SK-N-SH (cell line): ENCODE measurements around the gene ZNF384. TPM values are rescaled to one million over a fixed set of nuclear protein-coding genes. Genes with fewer than 3 reads are reported as not detected.

Experiments
- CTCF ChIA-PET: fragments of 300-600, 350-600 bp; formaldehyde crosslinking; extraction: SDS; loops from one replicate; lab custom pipeline; 2021; lab: Yijun Ruan, JAX
- POLR2A ChIA-PET: fragments of 350-600 bp; sonication (Branson Sonifier 250); formaldehyde crosslinking; extraction: SDS; loops from one replicate; lab custom pipeline; 2020; ENCODE audit warnings: antibody characterized with exemption, inconsistent platforms; lab: Yijun Ruan, JAX
- DNase-seq: peaks from one replicate; pipeline ENCODE4 v3.0.0; 2012
- H2AFZ ChIP-seq: fragments of 200-600 bp; sonication (generic); 2 replicates; pipeline ENCODE4 v1.8.1; 2016; ENCODE audit warnings: antibody characterized with exemption, mild to moderate bottlenecking, low read depth
- H3F3A ChIP-seq: fragments of 200-600 bp; sonication (generic); replicated peaks from 2 replicates; pipeline ENCODE3; 2016; ENCODE audit warnings: antibody characterized with exemption, mild to moderate bottlenecking; ENCODE audit not compliant: insufficient read depth
- H3K27ac ChIP-seq, 2 experiments: fragments of 200-500 bp in 1 of 2; fragments of 200-600 bp in 1 of 2; sonication (Bioruptor generic) in 1 of 2; sonication (generic), shearing (Covaris generic) in 1 of 2; 2 replicates each; pipeline versions ENCODE4 v1.5.1 to v1.6.1; 2014 to 2016; ENCODE audit warnings: low read depth in 2 of 2, inconsistent platforms in 1 of 2, low read length in 1 of 2, mild to moderate bottlenecking in 1 of 2, mixed read lengths in 1 of 2
- H3K27me3 ChIP-seq: fragments of 200-600 bp; sonication (generic), shearing (Covaris generic); 2 replicates; pipeline ENCODE4 v1.6.1; 2016; ENCODE audit warnings: mixed run types; ENCODE audit not compliant: insufficient read depth
- H3K36me3 ChIP-seq, 2 experiments: fragments of 200-500 bp in 1 of 2; fragments of 200-600 bp in 1 of 2; sonication (Bioruptor generic) in 1 of 2; sonication (generic) in 1 of 2; replicated peaks in 1 of 2; 2 replicates each; pipeline versions ENCODE3 to v1.5.1; 2014 to 2016; ENCODE audit warnings: low read length in 1 of 2, mild to moderate bottlenecking in 1 of 2; ENCODE audit not compliant: insufficient read depth in 2 of 2, control insufficient read depth in 1 of 2
- H3K4me1 ChIP-seq, 2 experiments: fragments of 200-500 bp in 1 of 2; fragments of 200-600 bp in 1 of 2; sonication (Bioruptor generic) in 1 of 2; sonication (generic), shearing (Covaris generic) in 1 of 2; 2 replicates each; pipeline versions ENCODE4 v1.5.1 to v1.6.1; 2014 to 2016; ENCODE audit warnings: low read depth in 1 of 2, low read length in 1 of 2, mixed run types in 1 of 2; ENCODE audit not compliant: insufficient read depth in 2 of 2, control insufficient read depth in 1 of 2
- H3K4me2 ChIP-seq: fragments of 200-600 bp; sonication (generic), shearing (Covaris generic); 2 replicates; pipeline ENCODE4 v1.6.1; 2017; ENCODE audit warnings: mixed run types
- H3K4me3 ChIP-seq, 2 experiments: fragments of 200-500 bp in 1 of 2; fragments of 200-600 bp in 1 of 2; sonication (Bioruptor generic) in 1 of 2; sonication (generic), shearing (Covaris generic) in 1 of 2; 2 replicates each; pipeline versions ENCODE4 v1.5.1 to v1.8.1; 2014 to 2016; ENCODE audit warnings: low read depth in 2 of 2, inconsistent platforms in 1 of 2, low read length in 1 of 2, mild to moderate bottlenecking in 1 of 2, mixed read lengths in 1 of 2, moderate library complexity in 1 of 2
- H3K79me2 ChIP-seq: fragments of 200-600 bp; sonication (generic); 2 replicates; pipeline ENCODE4 v1.8.1; 2017; ENCODE audit warnings: mild to moderate bottlenecking; ENCODE audit not compliant: insufficient read depth
- H3K9ac ChIP-seq: fragments of 200-600 bp; sonication (generic); 2 replicates; pipeline ENCODE4 v1.6.1; 2017; ENCODE audit warnings: mixed run types
- H3K9me2 ChIP-seq: fragments of 200-600 bp; sonication (generic); 2 replicates; pipeline ENCODE4 v1.6.1; 2017; ENCODE audit warnings: mixed run types
- H3K9me3 ChIP-seq: fragments of 200-600 bp; sonication (generic); 2 replicates; pipeline ENCODE4 v1.6.1; 2017; ENCODE audit warnings: mixed run types, mild to moderate bottlenecking, moderate library complexity
- H4K20me1 ChIP-seq: fragments of 200-600 bp; sonication (generic); 2 replicates; pipeline ENCODE4 v1.6.1; 2017; ENCODE audit warnings: mild to moderate bottlenecking, mixed run types; ENCODE audit not compliant: insufficient read depth
- ELF1 ChIP-seq: IDR thresholded peaks from 2 replicates; pipeline ENCODE4 v1.4.0; 2012
- EP300 ChIP-seq, 2 experiments: IDR thresholded peaks; 2 replicates each; pipeline versions ENCODE4 v1.4.0 to v1.6.1; 2012; ENCODE audit warnings: borderline replicate concordance in 1 of 2, low read depth in 1 of 2, low read length in 1 of 2
- EZH2phosphoT487 ChIP-seq: fragments of 200-600 bp; sonication (generic); IDR thresholded peaks from 2 replicates; pipeline ENCODE4 v1.6.1; 2017; ENCODE audit warnings: low read depth, mixed run types, mild to moderate bottlenecking, antibody characterized with exemption, moderate library complexity, borderline replicate concordance
- FOSL2 ChIP-seq: IDR thresholded peaks from 2 replicates; pipeline ENCODE4 v1.4.0; 2012; ENCODE audit warnings: low read depth, mild to moderate bottlenecking, moderate library complexity, borderline replicate concordance
- GABPA ChIP-seq: IDR thresholded peaks from 2 replicates; pipeline ENCODE4 v1.4.0; 2012; ENCODE audit warnings: low read depth, mild to moderate bottlenecking
- JUND ChIP-seq: IDR thresholded peaks from 2 replicates; pipeline ENCODE4 v1.4.0; 2012
- MAX ChIP-seq: IDR thresholded peaks from 2 replicates; pipeline ENCODE4 v1.4.0; 2012; ENCODE audit warnings: low read depth
- MEF2A ChIP-seq: IDR thresholded peaks from 2 replicates; pipeline ENCODE4 v1.4.0; 2012; ENCODE audit warnings: low read depth, borderline replicate concordance
- MXI1 ChIP-seq: IDR thresholded peaks from 2 replicates; pipeline ENCODE4 v1.6.1; 2012; ENCODE audit warnings: mild to moderate bottlenecking, low read depth, low read length, improper control_type of control experiment
- NRF1 ChIP-seq: IDR thresholded peaks from 2 replicates; pipeline ENCODE4 v1.6.1; 2012; ENCODE audit warnings: low read depth, mild to moderate bottlenecking, low read length
- RAD21 ChIP-seq: IDR thresholded peaks from 2 replicates; pipeline ENCODE4 v1.6.1; 2012; ENCODE audit warnings: mild to moderate bottlenecking, low read length
- RCOR1 ChIP-seq: fragments of 150-350 bp; IDR thresholded peaks from 2 replicates; pipeline ENCODE4 v1.6.1; 2017; ENCODE audit warnings: antibody characterized with exemption, low read length
- REST ChIP-seq: IDR thresholded peaks from 2 replicates; pipeline ENCODE4 v1.6.1; 2012; ENCODE audit warnings: mild to moderate bottlenecking, low read depth, low read length, moderate library complexity
- RFX5 ChIP-seq: IDR thresholded peaks from 2 replicates; pipeline ENCODE4 v1.6.1; 2012; ENCODE audit warnings: mild to moderate bottlenecking, improper control_type of control experiment, low read length
- RXRA ChIP-seq: IDR thresholded peaks from 2 replicates; pipeline ENCODE4 v1.4.0; 2012; ENCODE audit warnings: low read depth, mild to moderate bottlenecking, borderline replicate concordance
- SIN3A ChIP-seq: IDR thresholded peaks from 2 replicates; pipeline ENCODE4 v1.6.1; 2012; ENCODE audit warnings: low read depth, mild to moderate bottlenecking, low read length, moderate library complexity, borderline replicate concordance
- SMC3 ChIP-seq: IDR thresholded peaks from 2 replicates; pipeline ENCODE4 v1.6.1; 2012; ENCODE audit warnings: low read depth, low read length, improper control_type of control experiment
- TAF1 ChIP-seq: IDR thresholded peaks from 2 replicates; pipeline ENCODE4 v1.6.1; 2012; ENCODE audit warnings: low read depth, mild to moderate bottlenecking, low read length, moderate library complexity, borderline replicate concordance
- TCF12 ChIP-seq: IDR thresholded peaks from 2 replicates; pipeline ENCODE4 v1.4.0; 2012
- TEAD4 ChIP-seq: IDR thresholded peaks from 2 replicates; pipeline ENCODE4 v1.4.0; 2012; ENCODE audit warnings: mild to moderate bottlenecking, borderline replicate concordance; ENCODE audit not compliant: insufficient read depth
- YY1 ChIP-seq: IDR thresholded peaks from 2 replicates; pipeline ENCODE4 v1.4.0; 2012; ENCODE audit warnings: low read depth, mild to moderate bottlenecking
- ZBTB33 ChIP-seq: IDR thresholded peaks from 2 replicates; pipeline ENCODE4 v1.4.0; 2012; ENCODE audit warnings: low read depth, borderline replicate concordance
- WGBS: methylation state at CpG from one replicate; pipeline ENCODE4 v1.1.6; 2017; ENCODE audit warnings: low lambda C conversion rate; 5-methylcytosine and 5-hydroxymethylcytosine counted together
- polyA plus RNA-seq, 3 experiments: library from polyadenylated mRNA; depleted of rRNA; stranded (reverse); fragments of >200 nt; gene quantifications; 2 replicates each; pipeline ENCODE4 v1.2.3, GENCODE V29; 2012
- TF ChIP-seq, protein P1 (sequence below): IDR thresholded peaks from 2 replicates; pipeline ENCODE4 v1.4.0; 2012; ENCODE audit warnings: low read depth, borderline replicate concordance
- TF ChIP-seq, protein P2 (sequence below): IDR thresholded peaks from 2 replicates; pipeline ENCODE4; 2012

The ZNF384 gene
- polyA plus RNA-seq (2012; rRNA removed): 64.9 and 80.4 TPM in 2 replicates
- polyA plus RNA-seq (2012; cell fraction: cytosol; rRNA removed): 32.4 and 44.0 TPM in 2 replicates
- 222 and 232 TPM in 2 replicates for polyA plus RNA-seq (2012; cell fraction: nucleus; rRNA removed)

- Histone ChIP-seq H3K79me2 (peaks cover 64% of the 10 kb centered on the region), H3K9me2 (no peaks in the 10 kb centered on the region), H2AFZ (peak within 1 kb of the TSS; percentile 64; the same call in 1 of the 2 replicates), H3K4me3 (peak within 1 kb of the TSS; percentile 78 to 79), H3K9ac (peak within 1 kb of the TSS; percentile 93), H4K20me1 (peaks cover 10% of the 10 kb centered on the region; the same call in 1 of the 2 replicates), H3K9me3 (no peaks in the 10 kb centered on the region), H3K36me3 (peaks cover 7 to 8% of the 10 kb centered on the region in 2 experiments), H3K27ac (peak within 1 kb of the TSS; percentile 90 to 99), H3K4me2 (peak within 1 kb of the TSS; percentile 92), H3K4me1 (peaks cover 8% of the 10 kb centered on the region in 2 experiments; a peak in 2 of 4 replicates), H3F3A (peaks cover 15% of the 10 kb centered on the region), H3K27me3 (no peaks in the 10 kb centered on the region)
- POLR2A ChIA-PET: interaction anchor here (0.5 to 2.5 kb wide), 34 partner anchors 9 to 255 kb away, joined by 3 to 50 read pairs (median 4); partner anchors contain the start of genes C12orf57, CDCA3, COPS7A and GAPDH
- CTCF ChIA-PET: interaction anchor here (0.6 to 1.8 kb wide), 23 partner anchors 8 to 180 kb away, joined by 3 to 9 read pairs (median 4); partner anchors contain the start of genes COPS7A, MLF2 and USP5
- WGBS: under 1% methylated on average over 51 of the region's 72 CpGs
- peak; percentile 94 for DNase-seq
- TF ChIP-seq JUND (no peak), EZH2phosphoT487 (no peak), YY1 (peak; percentile 80; the same call in 1 of the 2 replicates), NRF1 (no peak), EP300 (IDR thresholded peaks at IDR 0.05; ENCODE audit: borderline replicate concordance in 1 of 2, low read depth in 1 of 2, low read length in 1 of 2) (no peak), TCF12 (peak; percentile 51; the same call in 1 of the 2 replicates), REST (peak; percentile 29; the same call in 1 of the 2 replicates), SIN3A (peak; percentile 52), TAF1 (peak; percentile 70), MXI1 (peak; percentile 79), SMC3 (no peak), RFX5 (no peak; the same call in none of the 2 replicates), TEAD4 (peak; percentile 27; the same call in 1 of the 2 replicates), RCOR1 (no peak), GABPA (peak; percentile 96), ELF1 (peak; percentile 100), RAD21 (no peak), FOSL2 (peak; percentile 3; the same call in 1 of the 2 replicates), RXRA (no peak; the same call in 1 of the 2 replicates), MAX (peak; percentile 86), MEF2A (no peak; the same call in 1 of the 2 replicates), ZBTB33 (peak; percentile 76)
- TF ChIP-seq, protein P1, sequence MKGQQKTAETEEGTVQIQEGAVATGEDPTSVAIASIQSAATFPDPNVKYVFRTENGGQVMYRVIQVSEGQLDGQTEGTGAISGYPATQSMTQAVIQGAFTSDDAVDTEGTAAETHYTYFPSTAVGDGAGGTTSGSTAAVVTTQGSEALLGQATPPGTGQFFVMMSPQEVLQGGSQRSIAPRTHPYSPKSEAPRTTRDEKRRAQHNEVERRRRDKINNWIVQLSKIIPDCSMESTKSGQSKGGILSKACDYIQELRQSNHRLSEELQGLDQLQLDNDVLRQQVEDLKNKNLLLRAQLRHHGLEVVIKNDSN: peak; percentile 31; the same call in 1 of the 2 replicates
- TF ChIP-seq, protein P2, sequence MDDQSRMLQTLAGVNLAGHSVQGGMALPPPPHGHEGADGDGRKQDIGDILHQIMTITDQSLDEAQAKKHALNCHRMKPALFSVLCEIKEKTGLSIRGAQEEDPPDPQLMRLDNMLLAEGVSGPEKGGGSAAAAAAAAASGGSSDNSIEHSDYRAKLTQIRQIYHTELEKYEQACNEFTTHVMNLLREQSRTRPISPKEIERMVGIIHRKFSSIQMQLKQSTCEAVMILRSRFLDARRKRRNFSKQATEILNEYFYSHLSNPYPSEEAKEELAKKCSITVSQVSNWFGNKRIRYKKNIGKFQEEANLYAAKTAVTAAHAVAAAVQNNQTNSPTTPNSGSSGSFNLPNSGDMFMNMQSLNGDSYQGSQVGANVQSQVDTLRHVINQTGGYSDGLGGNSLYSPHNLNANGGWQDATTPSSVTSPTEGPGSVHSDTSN: peak; percentile 15
Measured at GRCh38 chr12:6688999-6689882, at the start of gene ZNF384. Gene ZNF384, minus strand, starts transcription at chr12:6689375. Its CDS starts 9,855 bp downstream, at chr12:6679520.
